ENCODE measurements around the gene MICALL1.

MICALL1 gene

GRCh38 chr22:37905534-37906363 is at the start of gene MICALL1:
TSS of gene MICALL1 (plus strand) at chr22:37906297. CDS start at chr22:37906423, 126 bp downstream.
- peak; percentile 38 to 46 for DNase-seq (ENCODE audit: low read depth in 2 of 2)

- no peak for DNase-seq (ENCODE audit: low read depth in 2 of 2)
Observed at GRCh38 chr22:37860796-37861421, 45.2 kb upstream of the MICALL1 start.

- no peak for DNase-seq (ENCODE audit: low read depth in 2 of 2)
Observed at GRCh38 chr22:37862570-37863325, 43.3 kb upstream of the MICALL1 start.

- DNase-seq (ENCODE audit: low read depth in 2 of 2) = no peak
Observed at GRCh38 chr22:37865510-37865909, 40.6 kb upstream of the MICALL1 start.

- no peak for DNase-seq (ENCODE audit: low read depth in 2 of 2)
Observed at GRCh38 chr22:37870273-37870672, 35.8 kb upstream of the MICALL1 start.

GRCh38 chr22:37880668-37881440 is 25.2 kb upstream of the MICALL1 start:
- DNase-seq (ENCODE audit: low read depth in 2 of 2) = no peak

GRCh38 chr22:37884420-37884819 is 21.7 kb upstream of the MICALL1 start:
- no peak for DNase-seq (ENCODE audit: low read depth in 2 of 2)

GRCh38 chr22:37887584-37888378 is 18.3 kb upstream of the MICALL1 start:
- DNase-seq (ENCODE audit: low read depth in 2 of 2) = no peak

GRCh38 chr22:37891926-37892325 is 14.2 kb upstream of the MICALL1 start:
- no peak for DNase-seq (ENCODE audit: low read depth in 2 of 2)

- no peak for DNase-seq (ENCODE audit: low read depth in 2 of 2)
Observed at GRCh38 chr22:37892566-37893335, 13.3 kb upstream of the MICALL1 start.

- DNase-seq (ENCODE audit: low read depth in 2 of 2) = no peak
Observed at GRCh38 chr22:37893583-37893983, 12.5 kb upstream of the MICALL1 start.

- DNase-seq (ENCODE audit: low read depth in 2 of 2) = no peak
Observed at GRCh38 chr22:37894939-37895670, 11.0 kb upstream of the MICALL1 start.

- no peak for DNase-seq (ENCODE audit: low read depth in 2 of 2)
Observed at GRCh38 chr22:37896181-37896592, 9.9 kb upstream of the MICALL1 start.

GRCh38 chr22:37896939-37897338 is 9.2 kb upstream of the MICALL1 start:
- DNase-seq (ENCODE audit: low read depth in 2 of 2) = no peak

GRCh38 chr22:37897807-37898206 is 8.3 kb upstream of the MICALL1 start:
- no peak for DNase-seq (ENCODE audit: low read depth in 2 of 2)

GRCh38 chr22:37898441-37899181 is 7.5 kb upstream of the MICALL1 start:
- DNase-seq (ENCODE audit: low read depth in 2 of 2) = no peak

- no peak for DNase-seq (ENCODE audit: low read depth in 2 of 2)
Observed at GRCh38 chr22:37904572-37905533, 1.2 kb upstream of the MICALL1 start.

All from activated CD4-positive, alpha-beta T cell treated with anti-CD3 and anti-CD28 coated beads for 24 hours (primary cell).